HepG2 (cell line): ENCODE results near the gene DOC2A. TPM values are rescaled to one million over a fixed set of nuclear protein-coding genes. Genes with fewer than 3 reads are reported as not detected.

Source experiments
- ATM ChIP-seq: fragments of 450-650 bp; IDR thresholded peaks from 2 replicates; pipeline ENCODE4 v1.7.1; 2017; ENCODE audit warnings: mild to moderate bottlenecking, borderline replicate concordance
- HOMEZ ChIP-seq: IDR thresholded peaks from 2 replicates; pipeline ENCODE4 v1.6.1; 2016; ENCODE audit warnings: low read depth
- KDM3A ChIP-seq: IDR thresholded peaks from 2 replicates; pipeline ENCODE4 v1.6.1; 2018; ENCODE audit warnings: low read depth, missing compliant biosample characterization
- MAF1 ChIP-seq: sonication (generic); formaldehyde crosslinking; IDR thresholded peaks from 2 replicates; pipeline ENCODE4 v1.5.0; 2020; ENCODE audit warnings: missing genetic modification reagents, borderline replicate concordance
- MLXIP ChIP-seq: sonication (generic); formaldehyde crosslinking; IDR thresholded peaks from 2 replicates; pipeline ENCODE4 v1.9.0; 2021; ENCODE audit warnings: missing genetic modification reagents, borderline replicate concordance
- NFE2 ChIP-seq: sonication (generic); formaldehyde crosslinking; IDR thresholded peaks from 2 replicates; pipeline ENCODE4 v1.4.0; 2020; ENCODE audit warnings: missing genetic modification reagents
- PRDM4 ChIP-seq: sonication (generic); formaldehyde crosslinking; IDR thresholded peaks from 2 replicates; pipeline ENCODE4 v1.9.0; 2021; ENCODE audit warnings: missing genetic modification reagents, borderline replicate concordance
- REL ChIP-seq: sonication (generic); formaldehyde crosslinking; conservative IDR thresholded peaks from 2 replicates; pipeline ENCODE4 v1.8.0; 2022; ENCODE audit warnings: mild to moderate bottlenecking, missing genetic modification reagents, moderate library complexity
- SETDB1 ChIP-seq: sonication (generic); formaldehyde crosslinking; IDR thresholded peaks from 2 replicates; pipeline ENCODE4 v1.5.1; 2020; ENCODE audit warnings: missing genetic modification reagents, mild to moderate bottlenecking, borderline replicate concordance
- SMARCE1 ChIP-seq: fragments of 450-650 bp; IDR thresholded peaks from 2 replicates; pipeline ENCODE4 v1.6.1; 2017; ENCODE audit warnings: borderline replicate concordance
- ZMAT3 ChIP-seq: sonication (generic); formaldehyde crosslinking; conservative IDR thresholded peaks from 2 replicates; pipeline ENCODE4 v1.7.0; 2021; ENCODE audit warnings: missing genetic modification reagents
- ZNF33B ChIP-seq: sonication (generic); formaldehyde crosslinking; IDR thresholded peaks from 2 replicates; pipeline ENCODE4 v1.5.1; 2020; ENCODE audit warnings: mild to moderate bottlenecking, missing genetic modification reagents
- ZNF746 ChIP-seq: sonication (generic); formaldehyde crosslinking; IDR thresholded peaks from 2 replicates; pipeline ENCODE4 v1.8.0; 2022; ENCODE audit warnings: mild to moderate bottlenecking, missing genetic modification reagents
- ZNF800 ChIP-seq: sonication (generic); formaldehyde crosslinking; IDR thresholded peaks from 2 replicates; pipeline ENCODE4 v1.4.0; 2020; ENCODE audit warnings: missing genetic modification reagents
- ZXDC ChIP-seq: sonication (generic); formaldehyde crosslinking; IDR thresholded peaks from 2 replicates; pipeline ENCODE4 v1.5.0; 2020; ENCODE audit warnings: mild to moderate bottlenecking, missing genetic modification reagents
- polyA plus RNA-seq, 8 experiments: library from polyadenylated mRNA; depleted of rRNA in 3 of 8; stranded (reverse) in 7 of 8; unstranded in 1 of 8; fragments of >200 nt; fragmentation: Illumina TruSeq in 4 of 8; extraction: Trizol in 4 of 8; gene quantifications; 2 replicates each; pipeline versions ENCODE4 v1.2.1 to v1.2.3, GENCODE V29; 2011 to 2016; ENCODE audit warnings: low read depth in 4 of 8, missing spikeins in 1 of 8, mixed read lengths in 1 of 8; ENCODE audit not compliant: insufficient read depth in 1 of 8
- total RNA-seq, 5 experiments: library from RNA; depleted of rRNA; stranded (reverse); fragments of >200 nt; fragmentation: Illumina TruSeq; extraction: Trizol; gene quantifications; 2 replicates each; pipeline ENCODE4 v1.2.3, GENCODE V29; 2016; ENCODE audit warnings: low read depth in 1 of 5

The DOC2A gene
- total and polyA plus RNA-seq, 2 of the 13 experiments (the other 11 are each of a cell fraction or from before 2014, with no cell fraction given) = 0.15 to 0.55 TPM

GRCh38 chr16:29995911-29996765 lies 14.7 kb downstream of the DOC2A start, which contains the start of gene INO80E (continued):
- TF ChIP-seq ZNF33B (CRISPR knock-in tag) (peak; percentile 17; the same call in 1 of the 2 replicates), ZNF800 (CRISPR knock-in tag) (peak; percentile 88), KDM3A (peak; percentile 80), PRDM4 (CRISPR knock-in tag) (no peak), ZMAT3 (CRISPR knock-in tag) (0 out of 2 replicates have a peak, but pooled peaks have one; percentile 31), ZXDC (CRISPR knock-in tag) (peak; percentile 90; the same call in 1 of the 2 replicates), ATM (no peak), REL (CRISPR knock-in tag) (no peak; the same call in 1 of the 2 replicates), ZNF746 (peak; percentile 66; the same call in 1 of the 2 replicates), SMARCE1 (no peak), SETDB1 (CRISPR knock-in tag) (no peak), NFE2 (CRISPR knock-in tag) (no peak), HOMEZ (CRISPR knock-in tag) (no peak; the same call in 1 of the 2 replicates), MLXIP (peak; percentile 14; the same call in 1 of the 2 replicates), MAF1 (peak; percentile 91)
